Subcutaneous adipose tissue (tissue), 4 donors: ENCODE measurements around the gene CBFA2T3. TPM values are rescaled to one million over a fixed set of nuclear protein-coding genes. Genes with fewer than 3 reads are reported as not detected.

Experiments used
- total RNA-seq, 4 donors: library from RNA; depleted of rRNA; stranded (reverse); fragments of >200 nt; gene quantifications; one replicate each; pipeline ENCODE4 v1.1.0, GENCODE V29; 2016
- TF ChIP-seq, protein P1 (sequence below): fragments of 450-650 bp; IDR thresholded peaks from one replicate; pipeline ENCODE4 v1.5.1; 2016; ENCODE audit warnings: low read depth, mild to moderate bottlenecking, control low read depth, antibody characterized with exemption, moderate library complexity

The CBFA2T3 gene
- total RNA-seq, 4 donors from 2014 or later, result 0.49 to 6.6 (median 1.1) TPM

DNA sequence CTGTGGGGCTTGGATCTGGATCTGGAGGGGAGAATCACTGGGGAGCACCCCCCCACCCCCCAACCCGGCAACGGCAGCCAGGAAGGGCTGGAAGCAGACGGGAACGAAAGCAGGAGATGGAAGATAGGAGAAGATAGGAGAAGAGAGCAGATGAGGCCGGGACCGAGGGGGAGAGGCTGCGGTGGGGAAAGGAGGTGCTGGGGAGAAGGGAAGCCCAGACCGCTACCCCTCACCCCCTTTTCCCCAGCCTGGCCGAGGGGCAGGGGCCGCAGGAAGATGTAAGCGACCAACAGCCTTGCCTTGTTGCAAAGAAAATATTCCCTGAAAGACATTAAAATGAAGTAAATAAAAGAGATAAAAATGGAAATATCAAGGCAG, 26.8 kb upstream of the CBFA2T3 start:
- TF ChIP-seq, protein P1, sequence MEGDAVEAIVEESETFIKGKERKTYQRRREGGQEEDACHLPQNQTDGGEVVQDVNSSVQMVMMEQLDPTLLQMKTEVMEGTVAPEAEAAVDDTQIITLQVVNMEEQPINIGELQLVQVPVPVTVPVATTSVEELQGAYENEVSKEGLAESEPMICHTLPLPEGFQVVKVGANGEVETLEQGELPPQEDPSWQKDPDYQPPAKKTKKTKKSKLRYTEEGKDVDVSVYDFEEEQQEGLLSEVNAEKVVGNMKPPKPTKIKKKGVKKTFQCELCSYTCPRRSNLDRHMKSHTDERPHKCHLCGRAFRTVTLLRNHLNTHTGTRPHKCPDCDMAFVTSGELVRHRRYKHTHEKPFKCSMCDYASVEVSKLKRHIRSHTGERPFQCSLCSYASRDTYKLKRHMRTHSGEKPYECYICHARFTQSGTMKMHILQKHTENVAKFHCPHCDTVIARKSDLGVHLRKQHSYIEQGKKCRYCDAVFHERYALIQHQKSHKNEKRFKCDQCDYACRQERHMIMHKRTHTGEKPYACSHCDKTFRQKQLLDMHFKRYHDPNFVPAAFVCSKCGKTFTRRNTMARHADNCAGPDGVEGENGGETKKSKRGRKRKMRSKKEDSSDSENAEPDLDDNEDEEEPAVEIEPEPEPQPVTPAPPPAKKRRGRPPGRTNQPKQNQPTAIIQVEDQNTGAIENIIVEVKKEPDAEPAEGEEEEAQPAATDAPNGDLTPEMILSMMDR, result no peak

DNA sequence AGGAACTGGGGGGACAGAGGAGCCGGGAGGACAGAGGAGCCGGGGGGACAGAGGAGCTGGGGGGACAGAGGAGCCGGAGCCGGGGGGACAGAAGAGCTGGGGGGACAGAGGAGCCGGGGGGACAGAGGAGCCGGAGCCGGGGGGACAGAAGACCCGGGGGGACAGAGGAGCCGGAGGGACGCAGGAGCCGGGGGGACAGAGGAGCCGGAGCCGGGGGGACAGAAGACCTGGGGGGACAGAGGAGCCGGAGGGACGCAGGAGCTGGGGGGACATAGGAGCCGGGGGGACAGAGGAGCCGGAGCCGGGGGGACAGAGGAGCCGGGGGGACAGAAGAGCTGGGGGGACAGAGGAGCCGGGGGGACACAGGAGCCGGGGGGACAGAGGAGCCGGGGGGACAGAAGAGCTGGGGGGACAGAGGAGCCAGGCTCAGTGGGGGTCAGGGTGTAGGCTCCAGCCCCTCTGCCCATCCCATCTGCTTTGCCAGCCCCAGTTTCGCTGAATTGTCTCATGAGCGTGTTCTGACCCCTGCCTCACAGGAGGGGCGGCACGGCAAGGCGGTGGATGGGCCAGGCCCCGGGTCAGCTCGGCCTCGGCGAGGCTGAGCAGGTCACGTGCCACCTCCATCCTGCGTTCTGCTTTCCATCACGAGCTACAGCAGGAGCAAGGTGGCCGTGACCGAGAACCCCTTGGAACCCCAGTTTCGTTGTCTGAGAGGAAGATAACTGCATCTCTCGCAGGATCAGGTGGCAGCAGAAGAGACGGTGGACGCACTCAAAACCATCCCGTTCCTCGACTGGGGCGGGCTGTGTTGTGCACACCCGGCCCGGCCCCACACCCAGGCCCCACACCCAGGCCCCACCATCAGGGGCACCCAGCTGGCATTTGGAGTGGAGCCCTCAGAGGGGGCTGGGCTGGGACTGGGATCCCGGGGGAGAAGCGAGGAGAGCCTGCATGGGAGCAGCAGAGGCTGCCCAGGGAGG, 26.1 kb upstream of the CBFA2T3 start:
- TF ChIP-seq, protein P1, result no peak

DNA sequence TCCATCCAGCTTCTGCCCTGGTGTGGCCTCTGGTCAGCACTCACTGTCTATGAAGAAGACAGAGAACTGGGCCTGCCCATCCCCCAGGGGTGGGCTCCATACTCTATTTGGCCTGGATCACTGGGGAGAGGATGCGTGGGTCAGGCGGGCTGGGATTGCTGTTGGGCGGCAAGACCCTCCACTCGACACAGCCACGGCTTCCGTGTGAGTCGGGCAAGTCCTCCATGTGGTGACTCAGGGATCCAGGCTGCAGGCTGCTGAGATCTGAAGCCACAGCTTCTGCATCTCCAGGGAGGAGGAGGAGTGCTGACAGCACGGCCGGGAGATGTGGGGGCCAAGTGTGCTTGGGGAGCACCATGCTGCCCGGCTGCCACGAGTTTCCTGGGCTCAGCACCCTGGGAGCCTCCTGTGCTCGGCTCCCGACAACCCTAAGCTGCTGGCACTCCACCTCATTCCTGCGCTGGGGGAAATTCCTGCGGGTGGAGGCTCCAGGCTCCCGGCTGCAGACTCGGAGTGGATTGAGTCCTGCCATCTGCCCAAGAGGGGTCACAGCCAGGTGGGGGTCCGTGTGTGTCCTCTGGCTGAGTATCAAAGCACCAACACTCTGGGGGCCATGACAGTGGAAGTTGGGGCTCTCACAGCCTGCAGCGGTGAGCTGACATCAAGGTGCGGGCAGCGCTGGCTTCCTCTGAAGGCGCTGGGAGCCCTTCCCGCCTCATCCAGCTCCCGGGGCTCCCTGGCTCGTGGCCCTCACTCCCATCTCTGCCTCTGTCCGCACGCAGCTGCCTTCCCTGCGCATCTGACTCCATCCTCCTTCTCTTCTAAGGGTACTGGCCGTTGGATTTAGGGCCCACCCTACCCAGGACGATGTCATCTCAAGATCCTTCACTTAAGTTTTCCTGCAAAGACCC, 24.4 kb upstream of the CBFA2T3 start:
- TF ChIP-seq, protein P1, result no peak

DNA sequence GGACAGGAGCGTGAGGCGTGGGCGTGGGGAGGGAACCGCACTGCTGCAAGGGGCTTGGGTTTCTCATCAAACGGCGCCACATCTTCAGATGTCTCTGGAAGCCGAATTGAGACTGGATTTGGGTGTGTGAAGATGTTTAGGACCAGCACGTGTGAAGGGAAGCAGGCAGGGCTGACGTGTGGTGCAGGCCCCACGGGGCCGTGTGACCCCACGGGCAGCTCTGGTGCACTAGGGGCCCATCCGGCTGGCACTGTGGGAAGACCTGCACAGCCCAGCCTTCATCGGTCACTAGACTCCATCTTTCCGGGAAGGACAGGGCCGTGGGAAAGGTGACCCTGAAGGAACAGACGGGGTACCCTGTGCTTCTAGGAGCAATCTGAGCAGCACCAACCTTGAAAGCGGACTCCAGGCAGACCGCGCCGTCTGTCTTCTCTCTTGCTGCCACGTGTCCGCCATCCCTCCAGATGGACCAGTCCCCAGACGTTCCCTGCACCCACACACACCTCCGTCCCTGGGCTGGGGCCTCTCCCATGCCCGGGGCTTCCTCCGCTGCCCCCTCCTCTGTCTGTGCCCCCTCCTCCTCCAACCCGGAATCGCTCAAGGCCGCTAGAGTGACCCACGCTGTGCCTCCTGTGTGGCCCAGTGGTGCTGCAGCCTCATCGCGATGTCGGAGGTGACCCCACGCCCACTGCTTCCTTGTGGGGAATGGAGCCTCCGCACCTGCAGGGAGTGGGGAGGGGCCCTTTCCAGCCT, 23.4 kb upstream of the CBFA2T3 start:
- TF ChIP-seq, protein P1, result no peak

DNA sequence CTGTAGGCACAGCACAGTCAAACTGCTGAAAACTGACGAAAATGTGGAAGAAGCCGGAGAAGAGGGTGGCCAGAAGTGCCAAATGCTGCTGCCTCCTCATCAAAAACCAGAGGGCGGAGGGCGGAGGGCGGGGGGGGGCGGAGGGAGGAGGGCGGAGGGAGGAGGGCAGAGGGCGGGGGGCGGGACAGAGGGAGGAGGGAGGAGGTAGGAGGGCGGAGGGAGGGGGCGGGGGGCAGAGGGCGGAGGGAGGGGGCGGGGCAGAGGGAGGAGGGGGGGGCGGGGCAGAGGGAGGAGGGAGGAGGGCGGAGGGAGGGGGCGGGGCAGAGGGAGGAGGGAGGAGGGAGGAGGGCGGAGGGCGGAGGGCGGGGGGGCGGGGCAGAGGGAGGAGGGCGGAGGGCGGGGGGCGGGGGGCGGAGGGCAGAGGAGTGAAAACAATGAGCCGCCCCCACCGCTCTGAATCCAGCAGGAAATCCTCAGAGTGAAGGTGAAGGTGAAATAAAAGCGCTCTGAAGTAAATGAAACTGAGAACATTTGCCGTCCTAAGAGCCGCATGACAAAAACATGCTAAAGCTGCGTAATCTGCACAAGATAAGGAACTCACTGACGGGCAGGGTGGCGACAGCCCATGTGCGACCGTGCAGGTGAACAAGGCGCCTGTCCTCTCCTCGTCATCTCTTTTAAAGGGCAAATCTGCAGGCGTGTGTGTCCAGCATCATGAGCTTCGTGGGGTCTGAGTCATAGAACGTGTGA, 22.6 kb upstream of the CBFA2T3 start:
- TF ChIP-seq, protein P1, result no peak

DNA sequence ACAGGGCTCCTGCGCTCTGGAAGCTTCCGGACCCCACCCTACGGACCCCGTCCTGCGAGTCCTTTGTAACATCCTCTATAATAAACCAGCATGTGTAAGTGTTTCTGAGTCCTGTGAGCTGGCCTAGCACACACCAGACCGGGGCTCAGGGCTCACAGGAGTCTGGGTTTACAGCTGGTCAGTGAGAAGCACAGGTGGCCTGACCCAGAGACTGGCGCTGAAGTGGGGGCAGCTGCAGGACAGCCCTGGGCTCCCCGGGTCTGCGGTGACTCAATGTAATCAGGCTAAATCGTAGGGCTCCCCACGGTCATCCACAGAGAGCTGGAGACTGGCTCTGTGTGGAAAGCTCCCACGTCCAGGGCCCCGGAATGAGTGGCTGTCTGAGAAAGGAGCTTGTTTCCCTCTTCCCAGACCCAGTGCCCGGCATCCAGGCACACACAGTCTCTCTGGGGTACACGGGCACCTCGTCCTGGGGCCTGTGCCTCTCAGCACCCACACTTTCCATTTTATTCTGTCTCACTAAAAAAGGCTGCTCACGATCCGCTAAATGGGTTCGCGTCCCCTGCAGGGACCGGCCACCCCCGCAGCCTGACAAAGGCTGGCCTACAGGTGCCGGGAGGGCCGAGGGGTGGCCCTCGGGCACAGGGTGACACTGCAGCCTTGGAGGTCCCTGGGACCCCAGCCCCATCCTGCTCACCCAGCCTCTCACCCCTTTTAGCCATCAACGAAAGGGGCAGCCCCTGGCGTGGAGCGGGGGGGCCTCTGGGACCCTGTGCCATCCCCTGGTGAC, 18.9 kb upstream of the CBFA2T3 start:
- TF ChIP-seq, protein P1, result no peak
